Keratinocyte (primary cell): ENCODE results near the gene OSCAR. TPM values are rescaled to one million over a fixed set of nuclear protein-coding genes. Genes with fewer than 3 reads are reported as not detected.

ENCODE experiments used
- DNase-seq: peaks from one replicate; pipeline ENCODE4 v3.0.0-alpha.2; 2011; ENCODE audit warnings: low read depth, missing footprints, low spot score
- FAIRE-seq: peaks from 2 replicates; lab custom pipeline; 2011; peaks lifted over from hg19 to GRCh38; lab: Jason Lieb, UNC
- H2AFZ ChIP-seq: 2 replicates; pipeline ENCODE4 v1.6.0; 2012; ENCODE audit warnings: low read length, control low read depth, inconsistent platforms; ENCODE audit not compliant: control insufficient read depth
- H3K27ac ChIP-seq: 2 replicates; pipeline ENCODE4 v1.5.1; 2011; ENCODE audit warnings: low read length; ENCODE audit not compliant: control insufficient read depth, insufficient read depth
- H3K27me3 ChIP-seq: 3 replicates; pipeline ENCODE4 v1.6.0; 2011; ENCODE audit warnings: low read length; ENCODE audit not compliant: control insufficient read depth, insufficient read depth; ENCODE audit errors: extremely low read depth
- H3K36me3 ChIP-seq, 2 experiments: 2 replicates in 1 of 2; 3 replicates in 1 of 2; pipeline ENCODE4 v1.5.1; 2011; ENCODE audit warnings: low read length in 2 of 2, mild to moderate bottlenecking in 1 of 2; ENCODE audit not compliant: control insufficient read depth in 2 of 2, insufficient read depth in 2 of 2; ENCODE audit errors: extremely low read depth in 1 of 2
- H3K4me1 ChIP-seq: 3 replicates; pipeline ENCODE4 v1.5.1; 2011; ENCODE audit warnings: low read length; ENCODE audit not compliant: control insufficient read depth, insufficient read depth; ENCODE audit errors: extremely low read depth
- H3K4me2 ChIP-seq: 3 replicates; pipeline ENCODE4 v1.6.0; 2011; ENCODE audit warnings: low read depth, low read length; ENCODE audit not compliant: control insufficient read depth, insufficient read depth; ENCODE audit errors: extremely low read depth
- H3K4me3 ChIP-seq, 3 experiments: fragments of 200-600 bp in 1 of 3; sonication (generic) in 1 of 3; 2 replicates in 2 of 3; 3 replicates in 1 of 3; pipeline ENCODE4 v1.5.1; 2011 to 2016; ENCODE audit warnings: low read length in 3 of 3, mild to moderate bottlenecking in 3 of 3, control low read depth in 2 of 3, inconsistent platforms in 1 of 3, low read depth in 1 of 3, mixed read lengths in 1 of 3, mixed run types in 1 of 3, moderate library complexity in 1 of 3; ENCODE audit not compliant: control insufficient read depth in 2 of 3, insufficient read depth in 2 of 3; ENCODE audit errors: extremely low read depth in 1 of 3
- H3K79me2 ChIP-seq: 2 replicates; pipeline ENCODE4 v1.6.0; 2012; ENCODE audit warnings: low read length; ENCODE audit not compliant: control insufficient read depth, insufficient read depth
- H3K9ac ChIP-seq: 3 replicates; pipeline ENCODE4 v1.6.0; 2011; ENCODE audit warnings: low read length; ENCODE audit not compliant: control insufficient read depth, insufficient read depth; ENCODE audit errors: extremely low read depth
- H3K9me1 ChIP-seq: 3 replicates; pipeline ENCODE4 v1.6.0; 2011; ENCODE audit warnings: low read length; ENCODE audit not compliant: control insufficient read depth, insufficient read depth; ENCODE audit errors: extremely low read depth
- H3K9me3 ChIP-seq: 2 replicates; pipeline ENCODE4 v1.5.1; 2012; ENCODE audit warnings: low read depth, low read length; ENCODE audit not compliant: control insufficient read depth
- H4K20me1 ChIP-seq: 3 replicates; pipeline ENCODE4 v1.6.0; 2011; ENCODE audit warnings: low read length; ENCODE audit not compliant: control insufficient read depth, insufficient read depth; ENCODE audit errors: extremely low read depth
- EZH2 ChIP-seq: IDR thresholded peaks from one replicate; pipeline ENCODE4 v1.6.1; 2012; ENCODE audit warnings: inconsistent platforms, mild to moderate bottlenecking, low read length, moderate library complexity
- dilution Hi-C: fragments of 300-500 bp; cut with MboI; formaldehyde crosslinking; loops from one replicate; pipeline ENCODE4 v1.7.0; 2020; ENCODE audit warnings: low sequenced_read_pairs; ENCODE audit not compliant: extremely low pct_ligation_motif_present
- polyA plus RNA-seq, 5 experiments: library from polyadenylated mRNA; depleted of rRNA in 3 of 5; stranded (reverse) in 3 of 5; stranded (forward) in 1 of 5; unstranded in 1 of 5; fragments of >200 nt; gene quantifications; 1 replicate in 1 of 5; 2 replicates in 3 of 5; 3 replicates in 1 of 5; pipeline versions ENCODE4 v1.2.1 to v1.2.3, GENCODE V29; 2011 to 2012; ENCODE audit warnings: missing spikeins in 2 of 5, low read depth in 1 of 5, low replicate concordance in 1 of 5
- TF ChIP-seq, protein P1 (sequence below), 3 experiments: IDR thresholded peaks in 1 of 3; conservative IDR thresholded peaks in 1 of 3; optimal IDR thresholded peaks in 1 of 3; 2 replicates in 2 of 3; 3 replicates in 1 of 3; pipeline versions ENCODE3 to v1.5.1; 2011; ENCODE audit warnings: low read length in 3 of 3, mild to moderate bottlenecking in 3 of 3, moderate library complexity in 2 of 3, control low read depth in 1 of 3, inconsistent platforms in 1 of 3; ENCODE audit not compliant: insufficient read depth in 2 of 3; ENCODE audit errors: extremely low read depth in 1 of 3

The OSCAR gene
- polyA plus RNA-seq, 1 donor (not counting 4 experiments of a cell fraction or from before 2014, with no cell fraction given): 0.14 TPM

DNA sequence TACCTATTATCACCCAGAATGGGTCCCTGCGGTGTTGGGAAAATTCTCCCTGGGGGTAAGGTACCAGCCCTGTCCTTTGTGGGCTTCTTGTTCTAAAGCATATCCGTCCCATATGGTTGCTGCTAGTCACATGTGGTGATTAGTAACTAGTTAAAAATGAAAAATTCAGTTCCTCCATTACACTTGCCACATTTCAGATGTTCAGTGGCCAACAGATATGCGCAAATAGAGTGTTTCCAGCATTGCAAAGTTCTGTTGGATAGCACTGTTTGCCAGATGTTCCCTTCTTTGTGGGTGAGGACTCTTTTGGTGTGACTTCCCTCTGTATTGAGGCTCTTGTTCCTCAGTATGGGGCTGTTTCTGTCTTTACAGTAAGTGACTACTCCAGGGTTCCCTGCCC, 40.8 kb upstream of the OSCAR start:
- dilution Hi-C loops: no loop called here
- no peak for DNase-seq
- H3K4me3 ChIP-seq: no peak overlapping the region
- no peak for TF ChIP-seq EZH2
- TF ChIP-seq, protein P1, sequence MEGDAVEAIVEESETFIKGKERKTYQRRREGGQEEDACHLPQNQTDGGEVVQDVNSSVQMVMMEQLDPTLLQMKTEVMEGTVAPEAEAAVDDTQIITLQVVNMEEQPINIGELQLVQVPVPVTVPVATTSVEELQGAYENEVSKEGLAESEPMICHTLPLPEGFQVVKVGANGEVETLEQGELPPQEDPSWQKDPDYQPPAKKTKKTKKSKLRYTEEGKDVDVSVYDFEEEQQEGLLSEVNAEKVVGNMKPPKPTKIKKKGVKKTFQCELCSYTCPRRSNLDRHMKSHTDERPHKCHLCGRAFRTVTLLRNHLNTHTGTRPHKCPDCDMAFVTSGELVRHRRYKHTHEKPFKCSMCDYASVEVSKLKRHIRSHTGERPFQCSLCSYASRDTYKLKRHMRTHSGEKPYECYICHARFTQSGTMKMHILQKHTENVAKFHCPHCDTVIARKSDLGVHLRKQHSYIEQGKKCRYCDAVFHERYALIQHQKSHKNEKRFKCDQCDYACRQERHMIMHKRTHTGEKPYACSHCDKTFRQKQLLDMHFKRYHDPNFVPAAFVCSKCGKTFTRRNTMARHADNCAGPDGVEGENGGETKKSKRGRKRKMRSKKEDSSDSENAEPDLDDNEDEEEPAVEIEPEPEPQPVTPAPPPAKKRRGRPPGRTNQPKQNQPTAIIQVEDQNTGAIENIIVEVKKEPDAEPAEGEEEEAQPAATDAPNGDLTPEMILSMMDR (optimal IDR thresholded peaks at IDR 0.05 in 1 of 3, IDR thresholded peaks at IDR 0.05 in 1 of 3, conservative IDR thresholded peaks at IDR 0.05 in 1 of 3; ENCODE audit: extremely low read depth in 1 of 3, insufficient read depth in 2 of 3, low read length in 3 of 3): no peak
- H3K79me2 ChIP-seq: peaks cover 50% of the 10 kb centered on the region
- H3K36me3 ChIP-seq: peaks cover 40 to 42% of the 10 kb centered on the region in 2 experiments
- no peaks in the 10 kb centered on the region for H3K27me3 ChIP-seq
- no peak overlapping the region for H3K9ac ChIP-seq
- H3K4me2 ChIP-seq: no peak overlapping the region
- no peaks in the 10 kb centered on the region for H3K9me3 ChIP-seq
- no peak overlapping the region for H3K27ac ChIP-seq
- no peak overlapping the region for H2AFZ ChIP-seq
- no peaks in the 10 kb centered on the region for H3K9me1 ChIP-seq
- FAIRE-seq: no peak
- H4K20me1 ChIP-seq: peaks cover 12% of the 10 kb centered on the region
- H3K4me1 ChIP-seq: peaks cover 5% of the 10 kb centered on the region

GRCh38 chr19:54138489-54139256, 38.1 kb upstream of the OSCAR start:
- Histone ChIP-seq H3K27me3 (no peaks in the 10 kb centered on the region), H3K4me2 (peak overlapping the region; percentile 87), H3K4me1 (peaks cover 21% of the 10 kb centered on the region), H3K9ac (peak overlapping the region; percentile 86), H3K79me2 (peaks cover 50% of the 10 kb centered on the region), H2AFZ (no peak overlapping the region), H4K20me1 (peaks cover 12% of the 10 kb centered on the region), H3K9me3 (no peaks in the 10 kb centered on the region), H3K27ac (peak overlapping the region; percentile 24), H3K4me3 (peak overlapping the region; percentile 75 to 86 (median 83)), H3K36me3 (peaks cover 17 to 23% of the 10 kb centered on the region in 2 experiments), H3K9me1 (no peaks in the 10 kb centered on the region)
- FAIRE-seq (no peak), DNase-seq (no peak)
- dilution Hi-C loops: no loop called here
- no peak for TF ChIP-seq EZH2
- TF ChIP-seq, protein P1 (optimal IDR thresholded peaks at IDR 0.05 in 1 of 3, IDR thresholded peaks at IDR 0.05 in 1 of 3, conservative IDR thresholded peaks at IDR 0.05 in 1 of 3; ENCODE audit: extremely low read depth in 1 of 3, insufficient read depth in 2 of 3, low read length in 3 of 3): no peak
